ENCODE measurements around the gene LRBA. TPM values are rescaled to one million over a fixed set of nuclear protein-coding genes. Genes with fewer than 3 reads are reported as not detected.

LRBA gene
- total RNA-seq, 5 donors from 2014 or later (not counting 1 experiment from before 2014, with no cell fraction given) = 56.1 to 81.7 (median 56.9) TPM

- no peak for DNase-seq
- POLR2A ChIA-PET = interaction anchor here in 1 of 2 donors (0.5 kb wide), 1 partner anchor 31 kb away, joined by 3 read pairs; no protein-coding TSS in a partner anchor
Observed at GRCh38 chr4:150773032-150773431, 242.1 kb downstream of the LRBA start.

GRCh38 chr4:150771382-150771781 is 243.7 kb downstream of the LRBA start:
- DNase-seq (no peak), ATAC-seq (replicated peaks in 1 of 4) (no peak)
- Mint-ChIP-seq H3K27ac (no peak overlapping the region), H3K4me3 (no peak overlapping the region), H3K27me3 (no peaks in the 10 kb centered on the region), H3K36me3 (peaks cover 61% of the 10 kb centered on the region), H3K4me1 (peaks cover 3 to 11% (median 9%) of the 10 kb centered on the region in 3 donors), H3K9me3 (peaks cover 0 to 3% (median 0%) of the 10 kb centered on the region in 3 donors)
- Histone ChIP-seq H3K4me1 (ENCODE audit: control insufficient read depth in 1 of 2, extremely low read depth in 1 of 2, insufficient read depth in 2 of 2, low read length in 2 of 2) (no peaks in the 10 kb centered on the region), H3K9me3 (no peaks in the 10 kb centered on the region), H3K27me3 (replicated peaks in 1 of 2; ENCODE audit: control insufficient read depth in 2 of 2, extremely low read depth in 1 of 2, insufficient read depth in 2 of 2, low read length in 1 of 2) (no peaks in the 10 kb centered on the region), H3K4me3 (ENCODE audit: control insufficient read depth in 1 of 2, extremely low read depth in 1 of 2, low read length in 1 of 2) (no peak overlapping the region), H3K27ac (ENCODE audit: low read length) (no peak overlapping the region), H3K36me3 (ENCODE audit: control insufficient read depth in 2 of 2, extremely low read depth in 1 of 2, insufficient read depth in 1 of 2, low read length in 1 of 2) (peaks cover 2 to 11% of the 10 kb centered on the region in 2 donors)
- no CpG with 5 or more reads among the region's 1 CpG for WGBS (ENCODE audit: insufficient coverage)
- ChIA-PET POLR2A (no interaction called here), CTCF (no interaction called here)

More at GRCh38 chr4:150773032-150773431, 242.1 kb downstream of the LRBA start:
- Mint-ChIP-seq H3K9me3 (peaks cover 0 to 3% (median 0%) of the 10 kb centered on the region in 3 donors), H3K4me1 (peaks cover 3 to 11% (median 9%) of the 10 kb centered on the region in 3 donors), H3K27me3 (no peaks in the 10 kb centered on the region), H3K4me3 (no peak overlapping the region), H3K36me3 (peaks cover 63% of the 10 kb centered on the region), H3K27ac (no peak overlapping the region)
- no peaks in the 10 kb centered on the region for H3K9me3 ChIP-seq
- no peak overlapping the region for H3K4me3 ChIP-seq (ENCODE audit: control insufficient read depth in 1 of 2, extremely low read depth in 1 of 2, low read length in 1 of 2)
- no peaks in the 10 kb centered on the region for H3K27me3 ChIP-seq (replicated peaks in 1 of 2; ENCODE audit: control insufficient read depth in 2 of 2, extremely low read depth in 1 of 2, insufficient read depth in 2 of 2, low read length in 1 of 2)
- no peaks in the 10 kb centered on the region for H3K4me1 ChIP-seq (ENCODE audit: control insufficient read depth in 1 of 2, extremely low read depth in 1 of 2, insufficient read depth in 2 of 2, low read length in 2 of 2)
- CTCF ChIA-PET = no interaction called here
- H3K36me3 ChIP-seq (ENCODE audit: control insufficient read depth in 2 of 2, extremely low read depth in 1 of 2, insufficient read depth in 1 of 2, low read length in 1 of 2) = peaks cover 2 to 11% of the 10 kb centered on the region in 2 donors
- no peak overlapping the region for H3K27ac ChIP-seq (ENCODE audit: low read length)
- 89% methylated on average over 1 of the region's 4 CpGs for WGBS (ENCODE audit: insufficient coverage)
- ATAC-seq (replicated peaks in 1 of 4) = no peak

- Histone ChIP-seq H3K36me3 (ENCODE audit: control insufficient read depth in 2 of 2, extremely low read depth in 1 of 2, insufficient read depth in 1 of 2, low read length in 1 of 2) (peaks cover 2 to 11% of the 10 kb centered on the region in 2 donors), H3K4me3 (ENCODE audit: control insufficient read depth in 1 of 2, extremely low read depth in 1 of 2, low read length in 1 of 2) (no peak overlapping the region), H3K4me1 (ENCODE audit: control insufficient read depth in 1 of 2, extremely low read depth in 1 of 2, insufficient read depth in 2 of 2, low read length in 2 of 2) (no peaks in the 10 kb centered on the region), H3K27me3 (replicated peaks in 1 of 2; ENCODE audit: control insufficient read depth in 2 of 2, extremely low read depth in 1 of 2, insufficient read depth in 2 of 2, low read length in 1 of 2) (no peaks in the 10 kb centered on the region), H3K9me3 (no peaks in the 10 kb centered on the region), H3K27ac (ENCODE audit: low read length) (no peak overlapping the region)
- Mint-ChIP-seq H3K27ac (no peak overlapping the region), H3K36me3 (peaks cover 47% of the 10 kb centered on the region), H3K4me1 (peaks cover 3 to 11% (median 9%) of the 10 kb centered on the region in 3 donors), H3K4me3 (no peak overlapping the region), H3K27me3 (no peaks in the 10 kb centered on the region), H3K9me3 (peaks cover 0 to 3% (median 0%) of the 10 kb centered on the region in 3 donors)
- no CpG with 5 or more reads among the region's 4 CpGs for WGBS (ENCODE audit: insufficient coverage)
- ATAC-seq (replicated peaks in 1 of 4) = no peak
- CTCF ChIA-PET = interaction anchor here in 1 of 2 donors (0.6 kb wide), 1 partner anchor 150 kb away, joined by 7 read pairs; no protein-coding TSS in a partner anchor
- DNase-seq = no peak
- POLR2A ChIA-PET = no interaction called here
Observed at GRCh38 chr4:150769845-150770244, 245.2 kb downstream of the LRBA start.

GRCh38 chr4:150769248-150769647 is 245.8 kb downstream of the LRBA start:
- no peaks in the 10 kb centered on the region for H3K9me3 ChIP-seq
- H3K9me3 Mint-ChIP-seq = peaks cover 0 to 3% (median 0%) of the 10 kb centered on the region in 3 donors
- no CpG with 5 or more reads among the region's 2 CpGs for WGBS (ENCODE audit: insufficient coverage)
- no peak for ATAC-seq (replicated peaks in 1 of 4)
- H3K27me3 Mint-ChIP-seq = no peaks in the 10 kb centered on the region
- H3K4me1 Mint-ChIP-seq = peaks cover 3 to 11% (median 9%) of the 10 kb centered on the region in 3 donors
- no peak for DNase-seq
- ChIA-PET POLR2A (no interaction called here), CTCF (no interaction called here)
- no peak overlapping the region for H3K27ac ChIP-seq (ENCODE audit: low read length)
- no peak overlapping the region for H3K4me3 Mint-ChIP-seq
- H3K4me3 ChIP-seq (ENCODE audit: control insufficient read depth in 1 of 2, extremely low read depth in 1 of 2, low read length in 1 of 2) = no peak overlapping the region
- peaks cover 51% of the 10 kb centered on the region for H3K36me3 Mint-ChIP-seq
- no peaks in the 10 kb centered on the region for H3K4me1 ChIP-seq (ENCODE audit: control insufficient read depth in 1 of 2, extremely low read depth in 1 of 2, insufficient read depth in 2 of 2, low read length in 2 of 2)
- H3K27me3 ChIP-seq (replicated peaks in 1 of 2; ENCODE audit: control insufficient read depth in 2 of 2, extremely low read depth in 1 of 2, insufficient read depth in 2 of 2, low read length in 1 of 2) = no peaks in the 10 kb centered on the region
- H3K36me3 ChIP-seq (ENCODE audit: control insufficient read depth in 2 of 2, extremely low read depth in 1 of 2, insufficient read depth in 1 of 2, low read length in 1 of 2) = peaks cover 2 to 11% of the 10 kb centered on the region in 2 donors
- no peak overlapping the region for H3K27ac Mint-ChIP-seq

- Mint-ChIP-seq H3K27me3 (no peaks in the 10 kb centered on the region), H3K36me3 (peaks cover 49% of the 10 kb centered on the region), H3K4me3 (no peak overlapping the region), H3K4me1 (peaks cover 3 to 11% (median 9%) of the 10 kb centered on the region in 3 donors), H3K9me3 (peaks cover 0 to 3% (median 0%) of the 10 kb centered on the region in 3 donors), H3K27ac (no peak overlapping the region)
- H3K4me3 ChIP-seq (ENCODE audit: control insufficient read depth in 1 of 2, extremely low read depth in 1 of 2, low read length in 1 of 2) = no peak overlapping the region
- no peak for DNase-seq
- ATAC-seq (replicated peaks in 1 of 4) = no peak
- no peak overlapping the region for H3K27ac ChIP-seq (ENCODE audit: low read length)
- H3K27me3 ChIP-seq (replicated peaks in 1 of 2; ENCODE audit: control insufficient read depth in 2 of 2, extremely low read depth in 1 of 2, insufficient read depth in 2 of 2, low read length in 1 of 2) = no peaks in the 10 kb centered on the region
- no peaks in the 10 kb centered on the region for H3K9me3 ChIP-seq
- CTCF ChIA-PET = no interaction called here
- peaks cover 2 to 11% of the 10 kb centered on the region in 2 donors for H3K36me3 ChIP-seq (ENCODE audit: control insufficient read depth in 2 of 2, extremely low read depth in 1 of 2, insufficient read depth in 1 of 2, low read length in 1 of 2)
- no peaks in the 10 kb centered on the region for H3K4me1 ChIP-seq (ENCODE audit: control insufficient read depth in 1 of 2, extremely low read depth in 1 of 2, insufficient read depth in 2 of 2, low read length in 2 of 2)
- no CpG with 5 or more reads among the region's 1 CpG for WGBS (ENCODE audit: insufficient coverage)
- POLR2A ChIA-PET = no interaction called here
Observed at GRCh38 chr4:150768497-150768896, 246.6 kb downstream of the LRBA start.

GRCh38 chr4:150765216-150765615 is 249.9 kb downstream of the LRBA start:
- Histone ChIP-seq H3K9me3 (no peaks in the 10 kb centered on the region), H3K27me3 (replicated peaks in 1 of 2; ENCODE audit: control insufficient read depth in 2 of 2, extremely low read depth in 1 of 2, insufficient read depth in 2 of 2, low read length in 1 of 2) (no peaks in the 10 kb centered on the region), H3K4me1 (ENCODE audit: control insufficient read depth in 1 of 2, extremely low read depth in 1 of 2, insufficient read depth in 2 of 2, low read length in 2 of 2) (no peaks in the 10 kb centered on the region), H3K27ac (ENCODE audit: low read length) (no peak overlapping the region), H3K36me3 (ENCODE audit: control insufficient read depth in 2 of 2, extremely low read depth in 1 of 2, insufficient read depth in 1 of 2, low read length in 1 of 2) (peaks cover 0 to 3% of the 10 kb centered on the region in 2 donors), H3K4me3 (ENCODE audit: control insufficient read depth in 1 of 2, extremely low read depth in 1 of 2, low read length in 1 of 2) (no peak overlapping the region)
- no CpG with 5 or more reads among the region's 2 CpGs for WGBS (ENCODE audit: insufficient coverage)
- Mint-ChIP-seq H3K4me1 (peaks cover 0 to 6% (median 3%) of the 10 kb centered on the region in 3 donors), H3K27me3 (no peaks in the 10 kb centered on the region), H3K36me3 (peaks cover 38% of the 10 kb centered on the region), H3K4me3 (no peak overlapping the region), H3K27ac (no peak overlapping the region), H3K9me3 (peaks cover 0 to 3% (median 0%) of the 10 kb centered on the region in 3 donors)
- ChIA-PET CTCF (no interaction called here), POLR2A (interaction anchor here in 1 of 2 donors (0.6 kb wide), 1 partner anchor 45 kb away, joined by 4 read pairs; no protein-coding TSS in a partner anchor)
- DNase-seq = no peak
- no peak for ATAC-seq (replicated peaks in 1 of 4)
